ENCODE data around the gene RAB5B. TPM values are rescaled to one million over a fixed set of nuclear protein-coding genes. Genes with fewer than 3 reads are reported as not detected.
"Not testable (repeated sequence)": the region's sequence is repeated elsewhere in the genome, so short reads cannot be mapped to it uniquely, and the experiment has no call there.

The RAB5B gene
- total and polyA plus RNA-seq, 2 donors = 39.7 to 63.1 TPM

DNA sequence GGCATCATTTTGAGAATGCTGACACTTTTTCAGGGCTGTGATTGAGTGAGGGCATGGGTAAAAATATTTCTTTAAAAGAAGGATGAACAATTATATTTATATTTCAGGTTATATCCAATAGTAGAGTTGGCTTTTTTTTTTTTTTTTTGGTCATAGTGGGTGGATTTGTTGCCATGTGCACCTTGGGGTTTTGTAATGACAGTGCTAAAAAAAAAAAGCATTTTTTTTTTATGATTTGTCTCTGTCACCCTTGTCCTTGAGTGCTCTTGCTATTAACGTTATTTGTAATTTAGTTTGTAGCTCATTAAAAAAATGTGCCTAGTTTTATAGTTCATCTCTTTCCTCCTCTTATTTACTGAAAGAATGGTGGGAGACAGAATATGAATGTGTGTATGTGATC is 1.4 kb upstream of the RAB5B start:
- Histone ChIP-seq H3K36me3 (ENCODE audit: control insufficient read depth in 2 of 2, insufficient read depth in 2 of 2, low read length in 1 of 2) (peaks cover 9 to 36% of the 10 kb centered on the region in 2 donors), H3K27me3 (ENCODE audit: control insufficient read depth in 2 of 2, insufficient read depth in 1 of 2, low read length in 1 of 2) (no peaks in the 10 kb centered on the region), H3K9me3 (ENCODE audit: control insufficient read depth in 2 of 2, insufficient read depth in 1 of 2, low read length in 1 of 2) (no peaks in the 10 kb centered on the region), H3K4me3 (ENCODE audit: low read length in 2 of 2) (peak overlapping the region in 1 of 2 donors; percentile 68), H3K27ac (ENCODE audit: low read depth in 1 of 2, low read length in 1 of 2) (peak overlapping the region in 1 of 2 donors; percentile 88), H3K4me1 (ENCODE audit: control insufficient read depth in 2 of 2, insufficient read depth in 2 of 2, low read length in 2 of 2) (peaks cover 21 to 30% of the 10 kb centered on the region in 2 donors)
- DNase-seq (ENCODE audit: low read depth in 6 of 9, low spot score in 9 of 9) = no peak
- 76% methylated on average over 1 of the region's 1 CpG for WGBS

DNA sequence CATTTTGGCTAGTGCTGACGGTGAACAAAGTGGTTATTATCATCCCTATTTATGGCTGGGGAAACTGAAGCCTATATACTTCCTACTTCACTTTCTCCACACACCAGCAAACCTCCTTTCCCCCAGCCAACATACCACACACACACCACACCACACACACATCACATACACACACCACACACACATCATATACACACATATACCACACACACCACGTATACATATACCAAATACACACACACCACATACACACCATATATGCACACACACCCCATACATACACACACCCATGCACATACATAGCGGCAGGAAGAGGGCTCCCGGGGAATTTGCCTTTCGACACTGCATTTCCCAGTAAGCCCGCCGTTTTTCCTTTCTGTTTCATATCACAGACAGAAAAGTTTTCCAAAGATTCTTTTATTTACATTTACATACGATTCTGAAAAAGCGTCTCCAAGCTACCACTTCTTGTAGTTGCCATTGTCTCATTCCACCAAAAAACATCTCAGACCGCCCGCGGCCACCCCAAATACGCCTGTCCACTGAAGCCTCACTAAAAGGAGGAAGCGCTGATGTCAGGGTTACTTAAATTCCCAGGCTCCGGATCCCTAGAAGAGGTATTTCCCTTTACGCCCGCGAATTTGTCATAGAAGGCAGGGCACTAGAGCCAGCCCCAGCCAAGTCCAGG is 823 bp upstream of the RAB5B start:
- no peak for DNase-seq (ENCODE audit: low read depth in 6 of 9, low spot score in 9 of 9)
- Histone ChIP-seq H3K4me3 (ENCODE audit: low read length in 2 of 2) (peak overlapping the region; percentile 57 to 68), H3K27ac (ENCODE audit: low read depth in 1 of 2, low read length in 1 of 2) (peak overlapping the region; percentile 88 to 90), H3K36me3 (ENCODE audit: control insufficient read depth in 2 of 2, insufficient read depth in 2 of 2, low read length in 1 of 2) (peaks cover 9 to 40% of the 10 kb centered on the region in 2 donors), H3K27me3 (ENCODE audit: control insufficient read depth in 2 of 2, insufficient read depth in 1 of 2, low read length in 1 of 2) (no peaks in the 10 kb centered on the region), H3K4me1 (ENCODE audit: control insufficient read depth in 2 of 2, insufficient read depth in 2 of 2, low read length in 2 of 2) (peaks cover 15 to 24% of the 10 kb centered on the region in 2 donors), H3K9me3 (ENCODE audit: control insufficient read depth in 2 of 2, insufficient read depth in 1 of 2, low read length in 1 of 2) (no peaks in the 10 kb centered on the region)
- WGBS = 2% methylated on average over 18 of the region's 18 CpGs

DNA sequence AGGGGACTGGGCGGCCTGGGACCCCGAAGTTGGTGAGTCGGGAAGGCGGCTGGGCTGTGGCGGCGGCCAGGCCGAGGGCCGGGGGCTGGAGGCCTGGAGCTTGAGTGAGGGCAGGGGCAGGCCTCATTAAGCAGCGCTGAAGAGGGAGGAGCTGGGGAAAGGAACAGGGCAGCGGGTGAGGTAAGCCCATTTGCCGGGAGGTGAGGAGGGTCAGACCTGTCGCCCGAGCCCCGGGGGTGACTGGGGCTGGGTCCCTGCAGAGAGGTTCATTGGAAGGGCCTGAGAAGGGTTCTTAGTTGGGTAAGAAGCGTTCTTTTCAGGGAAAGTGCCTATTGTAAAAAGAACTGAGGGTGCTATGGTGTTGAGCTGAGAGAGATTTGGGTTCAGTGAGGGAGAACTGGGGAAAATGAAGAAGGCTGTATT is 441 bp downstream of the RAB5B start:
- no peak for DNase-seq (ENCODE audit: low read depth in 6 of 9, low spot score in 9 of 9)
- WGBS = 1% methylated on average over 15 of the region's 15 CpGs
- Histone ChIP-seq H3K36me3 (ENCODE audit: control insufficient read depth in 2 of 2, insufficient read depth in 2 of 2, low read length in 1 of 2) (peaks cover 9 to 30% of the 10 kb centered on the region in 2 donors), H3K27me3 (ENCODE audit: control insufficient read depth in 2 of 2, insufficient read depth in 1 of 2, low read length in 1 of 2) (no peaks in the 10 kb centered on the region), H3K4me3 (ENCODE audit: low read length in 2 of 2) (peak overlapping the region; percentile 73 to 94), H3K4me1 (ENCODE audit: control insufficient read depth in 2 of 2, insufficient read depth in 2 of 2, low read length in 2 of 2) (peaks cover 15 to 20% of the 10 kb centered on the region in 2 donors), H3K9me3 (ENCODE audit: control insufficient read depth in 2 of 2, insufficient read depth in 1 of 2, low read length in 1 of 2) (no peaks in the 10 kb centered on the region), H3K27ac (ENCODE audit: low read depth in 1 of 2, low read length in 1 of 2) (peak overlapping the region; percentile 87 to 88)

DNA sequence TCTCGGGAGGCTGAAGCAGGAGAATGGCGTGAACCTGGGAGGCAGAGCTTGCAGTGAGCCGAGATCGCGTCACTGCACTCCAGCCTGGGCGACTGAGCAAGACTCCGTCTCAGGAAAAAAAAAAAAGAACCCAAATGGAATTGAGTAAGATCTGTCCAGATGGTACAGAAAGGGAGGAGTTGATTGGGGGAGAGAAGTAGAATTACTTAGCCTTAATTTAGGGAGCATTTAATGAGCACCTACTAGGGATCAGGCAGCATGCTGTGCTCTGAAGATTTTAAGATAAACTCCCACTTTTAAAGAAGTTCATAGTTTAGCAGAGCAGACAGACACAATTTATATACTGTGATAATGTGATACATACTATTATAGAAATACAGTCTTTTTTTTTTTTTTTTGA is 4.5 kb downstream of the RAB5B start:
- Histone ChIP-seq H3K36me3 (ENCODE audit: control insufficient read depth in 2 of 2, insufficient read depth in 2 of 2, low read length in 1 of 2) (peaks cover 14 to 37% of the 10 kb centered on the region in 2 donors), H3K4me1 (ENCODE audit: control insufficient read depth in 2 of 2, insufficient read depth in 2 of 2, low read length in 2 of 2) (peaks cover 8 to 16% of the 10 kb centered on the region in 2 donors)
- 98% methylated on average over 7 of the region's 7 CpGs for WGBS

DNA sequence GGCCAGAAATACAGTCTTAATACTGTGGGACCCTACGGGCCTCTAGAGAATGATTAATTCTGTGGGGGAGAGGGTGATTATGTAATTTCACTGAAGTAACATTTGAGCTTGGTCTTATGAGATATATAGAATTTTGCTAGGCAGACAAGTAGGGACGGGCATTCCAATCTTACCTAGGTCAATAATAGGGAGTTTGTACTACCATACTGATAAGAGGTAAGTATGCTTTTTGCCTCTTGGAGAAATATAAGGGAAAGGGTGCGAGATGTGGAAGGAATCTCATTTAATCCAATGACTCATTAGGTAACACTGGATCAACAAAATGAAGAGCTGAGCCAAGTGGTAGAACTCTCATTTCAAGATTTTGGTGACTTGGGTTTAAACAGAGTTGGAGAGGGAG is 5.2 kb downstream of the RAB5B start:
- peaks cover 20 to 44% of the 10 kb centered on the region in 2 donors for H3K36me3 ChIP-seq (ENCODE audit: control insufficient read depth in 2 of 2, insufficient read depth in 2 of 2, low read length in 1 of 2)
- H3K9me3 ChIP-seq (ENCODE audit: control insufficient read depth in 2 of 2, insufficient read depth in 1 of 2, low read length in 1 of 2) = no peaks in the 10 kb centered on the region
- H3K4me3 ChIP-seq (ENCODE audit: low read length in 2 of 2) = no peak overlapping the region
- DNase-seq (ENCODE audit: low read depth in 6 of 9, low spot score in 9 of 9) = no peak
- H3K4me1 ChIP-seq (ENCODE audit: control insufficient read depth in 2 of 2, insufficient read depth in 2 of 2, low read length in 2 of 2) = peaks cover 8 to 16% of the 10 kb centered on the region in 2 donors
- 98% methylated on average over 3 of the region's 3 CpGs for WGBS
- H3K27me3 ChIP-seq (ENCODE audit: control insufficient read depth in 2 of 2, insufficient read depth in 1 of 2, low read length in 1 of 2) = no peaks in the 10 kb centered on the region
- no peak overlapping the region for H3K27ac ChIP-seq (ENCODE audit: low read depth in 1 of 2, low read length in 1 of 2)

More for the DNA sequence above, 4.5 kb downstream of the RAB5B start:
- DNase-seq (ENCODE audit: low read depth in 6 of 9, low spot score in 9 of 9) = no peak
- Histone ChIP-seq H3K27me3 (ENCODE audit: control insufficient read depth in 2 of 2, insufficient read depth in 1 of 2, low read length in 1 of 2) (no peaks in the 10 kb centered on the region), H3K27ac (ENCODE audit: low read depth in 1 of 2, low read length in 1 of 2) (no peak overlapping the region), H3K9me3 (ENCODE audit: control insufficient read depth in 2 of 2, insufficient read depth in 1 of 2, low read length in 1 of 2) (no peaks in the 10 kb centered on the region), H3K4me3 (ENCODE audit: low read length in 2 of 2) (no peak overlapping the region)

DNA sequence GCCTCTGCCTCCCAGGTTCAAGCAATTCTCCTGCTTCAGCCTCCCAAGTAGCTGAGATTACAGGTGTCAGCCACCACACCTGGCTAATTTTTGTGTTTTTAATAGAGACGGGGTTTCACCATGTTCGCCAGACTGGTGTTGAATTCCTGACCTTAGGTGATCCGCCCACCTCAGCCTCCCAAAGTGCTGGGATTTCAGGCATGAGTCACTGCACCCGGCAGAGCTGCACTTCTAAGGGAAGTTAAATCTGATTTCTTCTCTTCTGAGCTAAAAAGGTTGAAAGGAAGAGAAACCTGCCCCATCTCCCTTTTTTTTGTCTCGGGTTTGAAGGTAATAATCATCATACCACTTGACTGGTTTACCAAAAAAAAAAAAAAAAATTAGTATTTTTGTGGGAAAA is 8.0 kb downstream of the RAB5B start:
- not testable (repeated sequence) for H3K9me3 ChIP-seq (ENCODE audit: control insufficient read depth in 2 of 2, insufficient read depth in 1 of 2, low read length in 1 of 2); H3K4me3 ChIP-seq (ENCODE audit: low read length in 2 of 2); DNase-seq (ENCODE audit: low read depth in 6 of 9, low spot score in 9 of 9); H3K27me3 ChIP-seq (ENCODE audit: control insufficient read depth in 2 of 2, insufficient read depth in 1 of 2, low read length in 1 of 2); H3K27ac ChIP-seq (ENCODE audit: low read depth in 1 of 2, low read length in 1 of 2); H3K4me1 ChIP-seq (ENCODE audit: control insufficient read depth in 2 of 2, insufficient read depth in 2 of 2, low read length in 2 of 2)
- H3K36me3 ChIP-seq (ENCODE audit: control insufficient read depth in 2 of 2, insufficient read depth in 2 of 2, low read length in 1 of 2) = peaks cover 29 to 66% of the 10 kb centered on the region in 2 donors
- 75% methylated on average over 5 of the region's 5 CpGs for WGBS

DNA sequence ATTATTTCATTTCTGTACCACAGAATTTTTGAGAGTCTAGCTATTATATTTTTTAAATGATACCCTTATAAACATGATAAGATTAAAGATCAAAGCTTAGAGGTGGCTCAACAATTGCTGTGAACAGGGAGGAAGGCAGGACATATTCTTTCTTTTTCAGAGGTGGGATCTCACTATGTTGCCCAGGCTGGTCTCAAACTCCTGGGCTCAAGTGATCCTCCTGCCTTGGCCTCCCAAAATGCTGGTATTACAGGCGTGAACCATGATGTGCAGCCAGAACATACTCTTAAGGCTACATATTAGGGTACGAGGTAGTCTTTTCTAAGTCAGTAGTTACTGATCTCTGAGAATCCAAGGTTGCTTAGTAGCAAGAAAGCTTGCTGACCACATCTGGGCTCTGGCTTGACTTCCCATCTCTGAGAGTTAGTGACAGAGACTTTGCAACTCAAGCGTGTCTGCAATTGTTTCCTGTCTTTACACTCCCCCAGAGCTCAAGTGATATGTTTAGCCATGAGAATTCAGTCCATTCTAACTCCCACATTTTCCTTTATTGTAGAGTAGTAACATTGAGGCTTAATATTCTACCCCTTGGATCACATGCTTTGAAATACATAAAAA is 8.6 kb downstream of the RAB5B start:
- Histone ChIP-seq H3K27ac (ENCODE audit: low read depth in 1 of 2, low read length in 1 of 2) (no peak overlapping the region), H3K27me3 (ENCODE audit: control insufficient read depth in 2 of 2, insufficient read depth in 1 of 2, low read length in 1 of 2) (no peaks in the 10 kb centered on the region), H3K4me1 (ENCODE audit: control insufficient read depth in 2 of 2, insufficient read depth in 2 of 2, low read length in 2 of 2) (peaks cover 0 to 3% of the 10 kb centered on the region in 2 donors), H3K4me3 (ENCODE audit: low read length in 2 of 2) (no peak overlapping the region), H3K36me3 (ENCODE audit: control insufficient read depth in 2 of 2, insufficient read depth in 2 of 2, low read length in 1 of 2) (peaks cover 34 to 70% of the 10 kb centered on the region in 2 donors), H3K9me3 (ENCODE audit: control insufficient read depth in 2 of 2, insufficient read depth in 1 of 2, low read length in 1 of 2) (no peaks in the 10 kb centered on the region)
- no peak for DNase-seq (ENCODE audit: low read depth in 6 of 9, low spot score in 9 of 9)
- 73% methylated on average over 3 of the region's 3 CpGs for whole genome bisulfite sequencing

DNA sequence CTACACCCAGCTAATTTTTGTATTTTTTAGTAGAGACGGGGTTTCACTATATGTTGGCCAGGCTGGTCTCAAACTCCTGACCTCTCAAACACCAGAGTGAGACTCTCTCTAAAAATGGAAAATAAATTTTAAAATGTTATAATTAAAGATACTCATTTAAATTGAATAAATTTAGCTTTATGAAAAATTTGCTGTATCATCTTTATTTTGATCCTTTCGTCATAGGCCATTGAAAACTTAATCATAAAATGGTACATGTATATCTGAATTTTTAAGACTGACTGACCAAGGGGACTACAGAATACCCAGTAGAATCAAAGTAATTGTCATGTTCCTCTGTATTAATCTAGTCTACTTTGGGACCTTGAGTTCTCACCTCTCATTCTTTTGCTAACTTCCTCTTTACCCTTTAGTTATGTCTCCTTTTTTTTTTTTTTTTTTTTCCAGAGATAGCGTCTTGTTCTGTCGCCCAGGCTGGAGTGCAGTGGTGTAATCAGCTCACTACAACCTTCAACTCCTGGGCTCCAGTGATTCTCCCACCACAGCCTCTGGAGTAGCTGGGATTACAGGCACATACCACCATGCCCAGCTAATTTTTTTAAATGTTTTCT is 9.5 kb downstream of the RAB5B start:
- Histone ChIP-seq H3K36me3 (ENCODE audit: control insufficient read depth in 2 of 2, insufficient read depth in 2 of 2, low read length in 1 of 2) (peaks cover 39 to 68% of the 10 kb centered on the region in 2 donors), H3K9me3 (ENCODE audit: control insufficient read depth in 2 of 2, insufficient read depth in 1 of 2, low read length in 1 of 2) (no peaks in the 10 kb centered on the region), H3K4me3 (ENCODE audit: low read length in 2 of 2) (no peak overlapping the region), H3K27ac (ENCODE audit: low read depth in 1 of 2, low read length in 1 of 2) (no peak overlapping the region), H3K4me1 (ENCODE audit: control insufficient read depth in 2 of 2, insufficient read depth in 2 of 2, low read length in 2 of 2) (peaks cover 0 to 3% of the 10 kb centered on the region in 2 donors), H3K27me3 (ENCODE audit: control insufficient read depth in 2 of 2, insufficient read depth in 1 of 2, low read length in 1 of 2) (no peaks in the 10 kb centered on the region)
- WGBS = 92% methylated on average over 4 of the region's 4 CpGs
- no peak for DNase-seq (ENCODE audit: low read depth in 6 of 9, low spot score in 9 of 9)

DNA sequence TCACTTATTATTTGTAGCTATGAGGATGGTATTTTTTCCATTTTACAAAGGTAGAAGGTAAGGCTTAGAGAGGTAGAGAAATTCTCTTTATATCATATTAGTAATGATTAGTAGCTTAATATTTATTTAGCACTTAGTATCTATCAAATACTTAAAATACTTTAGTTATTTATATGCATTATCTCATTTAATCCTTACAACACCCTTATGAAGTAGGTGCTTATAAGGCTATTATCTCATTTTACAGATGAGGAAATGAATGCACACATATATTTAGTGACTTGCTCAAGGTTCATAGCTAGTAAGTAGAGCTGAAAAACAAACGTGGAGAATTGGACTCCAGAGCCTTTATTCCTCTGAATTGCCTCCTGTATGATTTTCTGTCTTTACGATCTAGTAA is 11.0 kb downstream of the RAB5B start:
- WGBS = 93% methylated on average over 2 of the region's 2 CpGs
- Histone ChIP-seq H3K4me1 (ENCODE audit: control insufficient read depth in 2 of 2, insufficient read depth in 2 of 2, low read length in 2 of 2) (peaks cover 0 to 3% of the 10 kb centered on the region in 2 donors), H3K36me3 (ENCODE audit: control insufficient read depth in 2 of 2, insufficient read depth in 2 of 2, low read length in 1 of 2) (peaks cover 53 to 77% of the 10 kb centered on the region in 2 donors), H3K27ac (ENCODE audit: low read depth in 1 of 2, low read length in 1 of 2) (no peak overlapping the region), H3K27me3 (ENCODE audit: control insufficient read depth in 2 of 2, insufficient read depth in 1 of 2, low read length in 1 of 2) (no peaks in the 10 kb centered on the region), H3K9me3 (ENCODE audit: control insufficient read depth in 2 of 2, insufficient read depth in 1 of 2, low read length in 1 of 2) (no peaks in the 10 kb centered on the region), H3K4me3 (ENCODE audit: low read length in 2 of 2) (no peak overlapping the region)
- DNase-seq (ENCODE audit: low read depth in 6 of 9, low spot score in 9 of 9) = no peak

Measured in thymus (tissue), 11 donors.